ENCODE results near the gene IKZF1. TPM values are rescaled to one million over a fixed set of nuclear protein-coding genes. Genes with fewer than 3 reads are reported as not detected.

The IKZF1 gene
- total RNA-seq, 1 donor from 2014 or later = 0.33 TPM

- Histone ChIP-seq H3K4me3 (ENCODE audit: low read depth, low read length) (no peak overlapping the region), H3K36me3 (ENCODE audit: control insufficient read depth, insufficient read depth, low read length) (no peaks in the 10 kb centered on the region), H3K27me3 (ENCODE audit: control insufficient read depth, insufficient read depth, low read length) (no peaks in the 10 kb centered on the region)
- no peak for DNase-seq (ENCODE audit: low read depth)
- TF ChIP-seq CTCF (IDR thresholded peaks at IDR 0.05; ENCODE audit: insufficient read depth, low read length, poor library complexity, severe bottlenecking) = no peak
Observed at GRCh38 chr7:50330254-50330653, 25.7 kb downstream of the IKZF1 start.

DNA sequence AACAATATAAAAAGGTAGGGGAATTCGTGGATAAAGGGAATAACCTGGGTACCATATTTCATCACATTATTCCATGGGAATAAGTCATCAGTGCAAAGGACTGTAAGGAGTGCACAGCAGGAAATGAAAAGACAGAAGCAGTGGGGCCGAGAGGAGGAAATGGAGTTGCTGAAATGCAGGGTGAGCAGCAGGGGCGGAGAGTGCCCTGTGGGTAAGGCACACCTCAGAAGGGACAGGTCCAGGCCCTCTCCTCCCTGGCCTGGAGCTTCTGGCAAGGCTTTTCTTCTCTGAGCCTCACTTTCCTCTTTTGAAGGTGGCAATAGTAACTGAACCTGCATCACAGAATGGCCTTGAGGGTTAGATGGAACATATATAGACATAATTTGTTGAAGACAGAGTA lies 26.2 kb downstream of the IKZF1 start:
- Histone ChIP-seq H3K27me3 (ENCODE audit: control insufficient read depth, insufficient read depth, low read length) (no peaks in the 10 kb centered on the region), H3K4me3 (ENCODE audit: low read depth, low read length) (no peak overlapping the region), H3K36me3 (ENCODE audit: control insufficient read depth, insufficient read depth, low read length) (no peaks in the 10 kb centered on the region)
- no peak for DNase-seq (ENCODE audit: low read depth)
- no peak for TF ChIP-seq CTCF (IDR thresholded peaks at IDR 0.05; ENCODE audit: insufficient read depth, low read length, poor library complexity, severe bottlenecking)

- Histone ChIP-seq H3K27me3 (ENCODE audit: control insufficient read depth, insufficient read depth, low read length) (no peaks in the 10 kb centered on the region), H3K4me3 (ENCODE audit: low read depth, low read length) (no peak overlapping the region), H3K36me3 (ENCODE audit: control insufficient read depth, insufficient read depth, low read length) (no peaks in the 10 kb centered on the region)
- TF ChIP-seq CTCF (IDR thresholded peaks at IDR 0.05; ENCODE audit: insufficient read depth, low read length, poor library complexity, severe bottlenecking) = no peak
- peak; percentile 1 for DNase-seq (ENCODE audit: low read depth)
Observed at GRCh38 chr7:50331564-50332208, 27.2 kb downstream of the IKZF1 start.

- no peak for TF ChIP-seq CTCF (IDR thresholded peaks at IDR 0.05; ENCODE audit: insufficient read depth, low read length, poor library complexity, severe bottlenecking)
- no peaks in the 10 kb centered on the region for H3K27me3 ChIP-seq (ENCODE audit: control insufficient read depth, insufficient read depth, low read length)
Observed at GRCh38 chr7:50332241-50333165, 28.0 kb downstream of the IKZF1 start.

GRCh38 chr7:50333221-50333651 lies 28.7 kb downstream of the IKZF1 start:
- Histone ChIP-seq H3K27me3 (ENCODE audit: control insufficient read depth, insufficient read depth, low read length) (no peaks in the 10 kb centered on the region), H3K4me3 (ENCODE audit: low read depth, low read length) (no peak overlapping the region), H3K36me3 (ENCODE audit: control insufficient read depth, insufficient read depth, low read length) (no peaks in the 10 kb centered on the region)
- TF ChIP-seq CTCF (IDR thresholded peaks at IDR 0.05; ENCODE audit: insufficient read depth, low read length, poor library complexity, severe bottlenecking) = no peak
- no peak for DNase-seq (ENCODE audit: low read depth)

More at GRCh38 chr7:50332241-50333165, 28.0 kb downstream of the IKZF1 start:
- DNase-seq (ENCODE audit: low read depth) = no peak
- no peaks in the 10 kb centered on the region for H3K36me3 ChIP-seq (ENCODE audit: control insufficient read depth, insufficient read depth, low read length)
- no peak overlapping the region for H3K4me3 ChIP-seq (ENCODE audit: low read depth, low read length)

Measured in kidney epithelial cell (primary cell).